Measurements from ENCODE around the gene TRAF5. TPM values are rescaled to one million over a fixed set of nuclear protein-coding genes. Genes with fewer than 3 reads are reported as not detected.

The TRAF5 gene
- polyA plus RNA-seq, 1 experiment: 22.0 TPM

- Histone ChIP-seq H3K4me3 (ENCODE audit: low read depth, low read length) (no peak overlapping the region), H3K27me3 (ENCODE audit: control insufficient read depth, insufficient read depth, low read length) (no peaks in the 10 kb centered on the region), H3K27ac (ENCODE audit: low read depth, low read length) (no peak overlapping the region), H3K9me3 (ENCODE audit: control insufficient read depth, insufficient read depth, low read length) (no peaks in the 10 kb centered on the region)
- POLR2A ChIA-PET: interaction anchor here (1.1 kb wide), 1 partner anchor 38 kb away, joined by 3 read pairs; no protein-coding TSS in a partner anchor
- CTCF ChIA-PET: no interaction called here
- TF ChIP-seq, protein P1, sequence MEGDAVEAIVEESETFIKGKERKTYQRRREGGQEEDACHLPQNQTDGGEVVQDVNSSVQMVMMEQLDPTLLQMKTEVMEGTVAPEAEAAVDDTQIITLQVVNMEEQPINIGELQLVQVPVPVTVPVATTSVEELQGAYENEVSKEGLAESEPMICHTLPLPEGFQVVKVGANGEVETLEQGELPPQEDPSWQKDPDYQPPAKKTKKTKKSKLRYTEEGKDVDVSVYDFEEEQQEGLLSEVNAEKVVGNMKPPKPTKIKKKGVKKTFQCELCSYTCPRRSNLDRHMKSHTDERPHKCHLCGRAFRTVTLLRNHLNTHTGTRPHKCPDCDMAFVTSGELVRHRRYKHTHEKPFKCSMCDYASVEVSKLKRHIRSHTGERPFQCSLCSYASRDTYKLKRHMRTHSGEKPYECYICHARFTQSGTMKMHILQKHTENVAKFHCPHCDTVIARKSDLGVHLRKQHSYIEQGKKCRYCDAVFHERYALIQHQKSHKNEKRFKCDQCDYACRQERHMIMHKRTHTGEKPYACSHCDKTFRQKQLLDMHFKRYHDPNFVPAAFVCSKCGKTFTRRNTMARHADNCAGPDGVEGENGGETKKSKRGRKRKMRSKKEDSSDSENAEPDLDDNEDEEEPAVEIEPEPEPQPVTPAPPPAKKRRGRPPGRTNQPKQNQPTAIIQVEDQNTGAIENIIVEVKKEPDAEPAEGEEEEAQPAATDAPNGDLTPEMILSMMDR (IDR thresholded peaks at IDR 0.05; ENCODE audit: low read depth, low read length): no peak
- DNase-seq (ENCODE audit: low read depth, low spot score): no peak
These were observed 93.8 kb downstream of the TRAF5 start for GRCh38 chr1:211420389-211420788.

DNA sequence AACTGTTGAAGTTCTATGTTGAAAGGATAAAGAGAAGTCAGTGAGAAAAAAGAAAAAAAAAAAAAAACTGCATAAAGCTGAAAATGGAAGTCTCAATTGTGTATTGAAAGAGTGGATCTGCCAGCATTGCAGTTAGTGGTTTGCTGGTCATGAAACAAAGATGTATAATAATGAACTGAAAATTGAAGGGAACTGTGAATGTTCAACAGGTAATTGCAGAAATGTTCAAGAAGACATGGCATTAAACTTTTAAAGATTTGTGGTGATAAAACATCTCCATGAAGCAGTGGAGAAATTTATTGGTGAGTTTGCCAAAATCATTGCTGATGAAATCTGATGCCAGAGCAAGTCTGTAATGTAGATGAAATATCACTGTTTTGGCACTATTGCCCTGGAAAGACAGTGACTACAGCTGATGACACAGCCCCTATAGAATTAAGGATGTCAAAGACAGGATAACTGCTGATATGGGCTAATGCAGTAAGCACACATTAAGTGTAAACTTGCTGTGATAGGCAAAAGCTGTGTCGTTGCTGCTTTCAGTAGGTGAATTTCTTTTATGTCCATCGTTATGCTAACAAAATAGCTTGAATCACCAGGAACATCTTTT lies 94.3 kb downstream of the TRAF5 start:
- ChIA-PET CTCF (interaction anchor here (1.1 to 1.7 kb wide), 2 partner anchors 49 to 97 kb away, joined by 3 to 5 read pairs; no protein-coding TSS in a partner anchor), POLR2A (interaction anchor here (0.6 to 0.8 kb wide), 2 partner anchors 10 to 93 kb away, joined by 3 read pairs; no protein-coding TSS in a partner anchor)
- TF ChIP-seq, protein P1 (IDR thresholded peaks at IDR 0.05; ENCODE audit: low read depth, low read length): no peak
- no peak overlapping the region for H3K27ac ChIP-seq (ENCODE audit: low read depth, low read length)
- no peaks in the 10 kb centered on the region for H3K27me3 ChIP-seq (ENCODE audit: control insufficient read depth, insufficient read depth, low read length)
- no peaks in the 10 kb centered on the region for H3K9me3 ChIP-seq (ENCODE audit: control insufficient read depth, insufficient read depth, low read length)
- no peak overlapping the region for H3K4me3 ChIP-seq (ENCODE audit: low read depth, low read length)
- no peak for DNase-seq (ENCODE audit: low read depth, low spot score)

DNA sequence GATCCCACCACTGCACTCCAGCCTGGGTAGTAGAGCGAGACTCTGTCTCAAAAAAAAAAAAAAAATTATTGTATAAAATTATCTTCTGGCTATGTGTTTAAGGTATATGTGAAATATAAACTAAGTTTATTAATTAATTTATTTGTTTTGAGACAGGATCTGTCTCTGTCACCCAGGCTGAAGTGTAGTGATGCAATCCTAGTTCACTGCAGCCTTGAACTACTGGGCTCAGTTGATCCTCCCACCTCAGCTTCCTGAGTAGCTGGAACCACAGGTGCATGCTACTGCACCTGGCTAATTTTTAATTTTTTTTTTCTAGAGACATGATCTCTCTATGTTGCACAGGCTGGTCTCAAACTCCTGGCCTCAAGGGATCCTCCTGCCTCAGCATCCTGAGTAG lies 97.4 kb downstream of the TRAF5 start:
- ChIA-PET POLR2A (no interaction called here), CTCF (interaction anchor here (0.6 kb wide), 1 partner anchor 49 kb away, joined by 4 read pairs; no protein-coding TSS in a partner anchor)

More for the DNA sequence above, 97.4 kb downstream of the TRAF5 start:
- Histone ChIP-seq H3K4me3 (ENCODE audit: low read depth, low read length) (no peak overlapping the region), H3K9me3 (ENCODE audit: control insufficient read depth, insufficient read depth, low read length) (no peaks in the 10 kb centered on the region), H3K27me3 (ENCODE audit: control insufficient read depth, insufficient read depth, low read length) (no peaks in the 10 kb centered on the region), H3K27ac (ENCODE audit: low read depth, low read length) (no peak overlapping the region)
- no peak for DNase-seq (ENCODE audit: low read depth, low spot score)
- TF ChIP-seq, protein P1 (IDR thresholded peaks at IDR 0.05; ENCODE audit: low read depth, low read length): no peak

Other genes with a start within 250 kb of the TRAF5 start
- gene KCNH1, start 192.7 kb upstream of the TRAF5 start, polyA plus RNA-seq (2011; rRNA removed): 0.31 and 0.62 TPM in 2 replicates
- 33.8 and 39.2 TPM in 2 replicates for gene RCOR3, start 67.5 kb upstream of the TRAF5 start, polyA plus RNA-seq (2011; rRNA removed)
- not detected in 2 replicates for gene RD3, start 165.3 kb downstream of the TRAF5 start, polyA plus RNA-seq (2011; rRNA removed)